ENCODE data around the gene C1orf115. TPM values are rescaled to one million over a fixed set of nuclear protein-coding genes. Genes with fewer than 3 reads are reported as not detected.

C1orf115 gene
- total and polyA plus RNA-seq, 9 of the 15 experiments (the other 6 are each of a cell fraction or from before 2014, with no cell fraction given): not detected

DNA sequence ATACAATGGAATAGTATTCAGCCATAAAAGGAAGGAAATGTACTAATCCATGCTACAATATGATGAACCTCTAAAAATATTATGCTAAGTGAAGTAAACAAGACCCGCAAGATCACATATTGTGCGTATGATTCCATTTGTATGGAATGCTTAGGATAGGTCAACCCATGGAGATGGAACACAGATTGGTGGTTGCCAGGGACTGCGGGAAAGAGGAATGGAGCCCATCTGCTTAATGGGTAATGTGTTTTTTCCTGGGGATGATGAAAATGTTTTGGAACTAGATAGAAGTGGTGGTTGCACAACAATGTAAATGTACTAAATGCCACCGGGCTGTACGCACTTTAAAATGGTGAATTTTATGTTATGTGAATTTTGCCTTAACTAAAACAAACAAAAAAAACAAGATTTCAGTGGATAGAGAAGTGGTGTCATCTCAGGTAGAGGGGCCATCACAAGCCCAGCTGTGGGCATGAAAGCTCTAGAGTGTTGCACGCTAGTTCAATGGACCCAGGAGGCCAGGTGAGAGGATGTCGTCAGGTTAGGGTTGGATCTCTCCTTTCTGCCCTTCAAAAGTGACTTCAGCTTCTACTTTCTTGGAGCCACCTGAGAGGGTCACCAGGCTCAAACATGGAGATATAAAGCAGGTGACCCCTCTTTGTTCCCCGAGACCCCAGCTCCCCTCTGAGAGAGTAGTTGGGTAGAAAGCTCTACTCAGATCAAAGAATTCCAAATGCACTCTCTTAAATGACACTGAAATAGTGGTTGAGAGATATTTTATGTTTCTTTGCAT, 2.5 kb downstream of the C1orf115 start:
- no TSS peak for BruUV-seq (replicated peaks)
- no peaks in the 10 kb centered on the region for H3K79me2 ChIP-seq (ENCODE audit: control insufficient read depth, insufficient read depth, low read length)
- WGBS (ENCODE audit: insufficient coverage, low coverage, missing lambda C conversion rate): 0% methylated on average over 8 of the region's 8 CpGs
- CTCF ChIA-PET (ENCODE audit: low intra/inter-chr PET ratio): no interaction called here
- no peaks in the 10 kb centered on the region for H3K9me1 ChIP-seq (ENCODE audit: control insufficient read depth, insufficient read depth, low read length)
- ATAC-seq: no peak
- H3K27me3 ChIP-seq (ENCODE audit: control insufficient read depth in 2 of 2, insufficient read depth in 2 of 2, low read length in 2 of 2): peaks cover 6 to 29% of the 10 kb centered on the region in 2 experiments; a peak in 3 of 5 replicates
- H3K4me1 ChIP-seq (replicated peaks in 1 of 2; ENCODE audit: control insufficient read depth in 2 of 2, insufficient read depth in 2 of 2, low read length in 2 of 2): peaks cover 0 to 7% of the 10 kb centered on the region in 2 experiments; a peak in 1 of 5 replicates
- no peaks in the 10 kb centered on the region for H4K20me1 ChIP-seq (replicated peaks; ENCODE audit: control insufficient read depth, insufficient read depth, low read length)
- no peak overlapping the region for H2AFZ ChIP-seq (ENCODE audit: low read depth, low read length)
- no peak overlapping the region for H3K27ac ChIP-seq (ENCODE audit: extremely low read depth, low read depth, low read length)
- H3K9me3 ChIP-seq (replicated peaks; ENCODE audit: control insufficient read depth, insufficient read depth, low read depth, low read length): no peaks in the 10 kb centered on the region
- H3K9ac ChIP-seq (ENCODE audit: insufficient read depth in 1 of 2, low read depth in 2 of 2, low read length in 2 of 2): no peak overlapping the region
- DNase-seq (ENCODE audit: extremely low read depth in 1 of 4, low spot score in 3 of 4): no peak
- no peaks in the 10 kb centered on the region for H3K36me3 ChIP-seq (ENCODE audit: control insufficient read depth, insufficient read depth, low read length)
- in situ Hi-C loops (cut with MboI): no loop called here
- FAIRE-seq: no peak
- H3K4me2 ChIP-seq (ENCODE audit: insufficient read depth, low read length): no peak overlapping the region
- POLR2A ChIA-PET: no interaction called here
- H3K4me3 ChIP-seq: no peak overlapping the region
- intact Hi-C loops (cut with micrococcal nuclease): no loop called here
- TF ChIP-seq SMAD1 (IDR thresholded peaks at IDR 0.05; ENCODE audit: low read depth, low read length, partially characterized antibody): no peak
- TF ChIP-seq NRF1 (conservative IDR thresholded peaks at IDR 0.05 in 1 of 2, IDR thresholded peaks at IDR 0.05 in 1 of 2): no peak
- TF ChIP-seq MBD2 (IDR thresholded peaks at IDR 0.05; ENCODE audit: borderline replicate concordance, low read depth): no peak
- no peak for TF ChIP-seq ARID3B (CRISPR knock-in tag; IDR thresholded peaks at IDR 0.05; ENCODE audit: borderline replicate concordance)
- no peak for TF ChIP-seq RBM22 (IDR thresholded peaks at IDR 0.05; ENCODE audit: low read depth, low read length, poor library complexity, severe bottlenecking)
- no peak for TF ChIP-seq REST (IDR thresholded peaks at IDR 0.05; ENCODE audit: borderline replicate concordance)
- TF ChIP-seq REST (CRISPR knock-in tag; IDR thresholded peaks at IDR 0.05; ENCODE audit: low read depth): no peak
- no peak for TF ChIP-seq BMI1 (IDR thresholded peaks at IDR 0.05; ENCODE audit: low read length)
- no peak for TF ChIP-seq ZNF77 (CRISPR knock-in tag; IDR thresholded peaks at IDR 0.05)
- no peak for TF ChIP-seq HDAC3 (IDR thresholded peaks at IDR 0.05; ENCODE audit: borderline replicate concordance, partially characterized antibody)
- no peak for TF ChIP-seq RCOR1 (IDR thresholded peaks at IDR 0.05; ENCODE audit: borderline replicate concordance in 1 of 2, low read depth in 2 of 2, low read length in 2 of 2)
- no peak for TF ChIP-seq TRIM28 (IDR thresholded peaks at IDR 0.05)
